Panc1 (cell line): ENCODE results near the gene BOK.

Source experiments
- REST ChIP-seq, 2 experiments: IDR thresholded peaks; 2 replicates each; pipeline ENCODE4 v1.6.1; 2011 to 2012; ENCODE audit warnings: low read depth in 2 of 2, control low read depth in 1 of 2, low read length in 1 of 2, mild to moderate bottlenecking in 1 of 2, moderate library complexity in 1 of 2; ENCODE audit not compliant: insufficient read depth in 1 of 2
- TCF7L2 ChIP-seq: IDR thresholded peaks from 2 replicates; pipeline ENCODE4 v1.6.1; 2011; ENCODE audit warnings: mild to moderate bottlenecking, low read depth, low read length, inconsistent platforms
- TF ChIP-seq, protein P1 (sequence below): fragments of 450-650 bp; IDR thresholded peaks from 2 replicates; pipeline ENCODE4 v1.5.1; 2017; ENCODE audit warnings: mild to moderate bottlenecking

DNA sequence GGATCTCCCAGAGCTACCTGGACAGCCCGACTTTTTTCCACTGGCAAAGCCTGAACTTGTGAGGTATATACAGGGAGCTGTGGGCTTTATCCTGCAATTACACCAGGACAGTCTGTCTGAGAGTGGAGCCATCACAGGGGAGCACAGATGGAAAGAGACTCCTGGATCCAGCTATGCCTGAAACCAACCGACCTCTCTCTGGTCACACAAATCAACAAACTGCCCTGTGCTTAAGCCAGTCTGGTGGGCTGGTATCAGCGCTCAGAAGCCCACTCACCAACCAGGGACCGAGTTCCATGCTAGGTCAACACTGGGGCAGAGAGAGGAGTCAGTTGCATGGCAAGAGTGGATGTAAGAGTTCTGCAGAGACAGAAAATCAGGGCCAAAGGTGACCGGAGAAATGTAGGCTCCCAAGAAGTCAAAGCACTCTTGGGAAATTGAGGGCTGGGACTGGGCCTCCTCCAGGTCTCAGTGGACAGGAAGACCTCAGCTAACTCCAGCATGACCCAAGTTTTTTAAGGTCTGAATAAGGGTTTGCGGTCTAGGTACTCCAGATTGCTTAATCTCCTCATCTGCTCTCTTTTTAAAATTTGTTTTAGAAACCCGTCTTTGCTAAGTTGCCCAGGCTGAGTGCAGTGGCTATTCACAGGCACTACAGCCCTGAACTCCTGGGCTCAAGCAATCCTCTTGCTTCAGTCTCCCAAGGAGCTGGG is 3.8 kb upstream of the BOK start:
- TF ChIP-seq, protein P1, sequence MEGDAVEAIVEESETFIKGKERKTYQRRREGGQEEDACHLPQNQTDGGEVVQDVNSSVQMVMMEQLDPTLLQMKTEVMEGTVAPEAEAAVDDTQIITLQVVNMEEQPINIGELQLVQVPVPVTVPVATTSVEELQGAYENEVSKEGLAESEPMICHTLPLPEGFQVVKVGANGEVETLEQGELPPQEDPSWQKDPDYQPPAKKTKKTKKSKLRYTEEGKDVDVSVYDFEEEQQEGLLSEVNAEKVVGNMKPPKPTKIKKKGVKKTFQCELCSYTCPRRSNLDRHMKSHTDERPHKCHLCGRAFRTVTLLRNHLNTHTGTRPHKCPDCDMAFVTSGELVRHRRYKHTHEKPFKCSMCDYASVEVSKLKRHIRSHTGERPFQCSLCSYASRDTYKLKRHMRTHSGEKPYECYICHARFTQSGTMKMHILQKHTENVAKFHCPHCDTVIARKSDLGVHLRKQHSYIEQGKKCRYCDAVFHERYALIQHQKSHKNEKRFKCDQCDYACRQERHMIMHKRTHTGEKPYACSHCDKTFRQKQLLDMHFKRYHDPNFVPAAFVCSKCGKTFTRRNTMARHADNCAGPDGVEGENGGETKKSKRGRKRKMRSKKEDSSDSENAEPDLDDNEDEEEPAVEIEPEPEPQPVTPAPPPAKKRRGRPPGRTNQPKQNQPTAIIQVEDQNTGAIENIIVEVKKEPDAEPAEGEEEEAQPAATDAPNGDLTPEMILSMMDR, result no peak
- TF ChIP-seq REST (IDR thresholded peaks at IDR 0.05; ENCODE audit: insufficient read depth in 1 of 2, low read depth in 2 of 2, low read length in 1 of 2) (no peak), TCF7L2 (no peak)
